A549 (cell line): Measurements from ENCODE around the gene SHLD1. TPM values are rescaled to one million over a fixed set of nuclear protein-coding genes. Genes with fewer than 3 reads are reported as not detected.

ENCODE experiments used
- ATAC-seq, 2 experiments: fragments of 200-7000 bp in 1 of 2; fragments of >200 bp in 1 of 2; cut with Nextera tagmentation in 1 of 2; cut with Tn5 transposase in 1 of 2; 3 replicates each; pipeline versions ENCODE4 v1.8.0 to v1.9.1; 2018 to 2020; ENCODE audit warnings: mild to moderate bottlenecking in 1 of 2, moderate library complexity in 1 of 2
- CTCF ChIA-PET: fragments of 300-600 bp; sonication (Branson Sonifier 250); formaldehyde crosslinking; extraction: SDS; loops from one replicate; lab custom pipeline; 2021; ENCODE audit warnings: antibody characterized with exemption, inconsistent platforms; lab: Yijun Ruan, JAX
- POLR2A ChIA-PET: fragments of 350-600 bp; formaldehyde crosslinking; extraction: SDS; loops from one replicate; lab custom pipeline; 2021; ENCODE audit warnings: antibody characterized with exemption, inconsistent platforms; lab: Yijun Ruan, JAX
- DNase-seq, 2 experiments: peaks; one replicate each; pipeline versions ENCODE4 v3.0.0 to v3.0.0-alpha.2; 2011 to 2016; ENCODE audit warnings: low read depth in 1 of 2, low spot score in 1 of 2
- FAIRE-seq: peaks from 2 replicates; lab custom pipeline; 2011; peaks lifted over from hg19 to GRCh38; lab: Jason Lieb, UNC
- H3K27ac ChIP-seq, 2 experiments: fragments of >200 bp; sonication (Bioruptor Twin); formaldehyde crosslinking; 3 replicates each; pipeline ENCODE4 v1.5.1; 2016 to 2017
- H3K4me1 ChIP-seq: fragments of >200 bp; sonication (Bioruptor Twin); formaldehyde crosslinking; 3 replicates; pipeline ENCODE4 v1.6.1; 2016
- H3K4me2 ChIP-seq: fragments of >200 bp; sonication (Bioruptor Twin); formaldehyde crosslinking; 3 replicates; pipeline ENCODE4 v1.6.1; 2016
- H3K4me3 ChIP-seq: fragments of >200 bp; sonication (Bioruptor Twin); formaldehyde crosslinking; 3 replicates; pipeline ENCODE4 v1.5.1; 2016
- H3K9me3 ChIP-seq: fragments of >200 bp; sonication (Bioruptor Twin); formaldehyde crosslinking; 3 replicates; pipeline ENCODE4 v1.6.1; 2016
- BCL3 ChIP-seq: fragments of >200 bp; sonication (Bioruptor Twin); formaldehyde crosslinking; IDR thresholded peaks from 3 replicates; pipeline ENCODE4 v1.6.1; 2016
- CHD2 ChIP-seq: fragments of 150-350 bp; IDR thresholded peaks from 2 replicates; pipeline ENCODE4 v1.6.1; 2014; ENCODE audit warnings: low read length; ENCODE audit not compliant: partially characterized antibody
- CHD4 ChIP-seq: fragments of 200-600 bp; sonication (generic); IDR thresholded peaks from 2 replicates; pipeline ENCODE4 v1.6.1; 2016; ENCODE audit warnings: antibody characterized with exemption, mild to moderate bottlenecking, borderline replicate concordance
- CTCF ChIP-seq: fragments of >200 bp; sonication (Bioruptor Twin); formaldehyde crosslinking; IDR thresholded peaks from 3 replicates; pipeline ENCODE4 v1.5.1; 2016
- HEYL ChIP-seq: fragments of 250-450 bp; sonication (Bioruptor Pico); IDR thresholded peaks from 2 replicates; pipeline ENCODE4 v1.8.0; 2021; ENCODE audit warnings: mild to moderate bottlenecking, moderate library complexity
- HOXA7 ChIP-seq: fragments of 250-450 bp; sonication (Bioruptor Pico); IDR thresholded peaks from 2 replicates; pipeline ENCODE4 v1.5.0; 2020; ENCODE audit warnings: mild to moderate bottlenecking, moderate library complexity
- KDM1A ChIP-seq: fragments of 200-600 bp; sonication (generic); IDR thresholded peaks from 2 replicates; pipeline ENCODE4 v1.6.1; 2016; ENCODE audit warnings: low read depth, mild to moderate bottlenecking
- MAX ChIP-seq: IDR thresholded peaks from 2 replicates; pipeline ENCODE4 v1.6.1; 2012
- POLR2AphosphoS2 ChIP-seq: conservative IDR thresholded peaks from 2 replicates; pipeline ENCODE4 v1.6.1; 2012; ENCODE audit warnings: low read length, improper control_type of control experiment, inconsistent platforms
- REST ChIP-seq: fragments of 200-600 bp; sonication (generic); IDR thresholded peaks from 2 replicates; pipeline ENCODE4 v1.6.1; 2016; ENCODE audit warnings: antibody characterized with exemption, mild to moderate bottlenecking, moderate library complexity
- WGBS: methylation state at CpG from one replicate; pipeline ENCODE4 v1.1.6; 2017; ENCODE audit errors: missing lambda C conversion rate; 5-methylcytosine and 5-hydroxymethylcytosine counted together
- polyA plus RNA-seq, 4 experiments: library from polyadenylated mRNA; depleted of rRNA in 3 of 4; stranded (reverse); fragments of >200 nt; fragmentation: RNase III in 1 of 4; extraction: RNeasy Plus Mini Kit Qiagen cat#74134 plus additional on column Dnase treatment in 1 of 4; gene quantifications; 2 replicates in 3 of 4; 3 replicates in 1 of 4; pipeline ENCODE4 v1.2.3, GENCODE V29; 2011 to 2017

Gene SHLD1
- polyA plus RNA-seq, 2 of the 4 experiments (the other 2 are of a cell fraction), result 6.5 to 18.4 TPM

GRCh38 chr20:5811746-5812145 is 61.5 kb downstream of the SHLD1 start:
- ChIA-PET POLR2A (no interaction called here), CTCF (interaction anchor here (1.1 kb wide), 1 partner anchor 14 kb away, joined by 3 read pairs; no protein-coding TSS in a partner anchor)
- no peak for DNase-seq
- H3K4me1 ChIP-seq, result peaks cover 9% of the 10 kb centered on the region
- no peak overlapping the region for H3K4me3 ChIP-seq
- no peak for FAIRE-seq
- no peak for ATAC-seq
- no peak for TF ChIP-seq MAX
- TF ChIP-seq CHD4, result no peak
- no peak for TF ChIP-seq HOXA7
- TF ChIP-seq POLR2AphosphoS2, result no peak
- no peak overlapping the region for H3K27ac ChIP-seq
- no peaks in the 10 kb centered on the region for H3K9me3 ChIP-seq
- 78% methylated on average over 4 of the region's 4 CpGs for WGBS
- H3K4me2 ChIP-seq, result no peak overlapping the region

- CTCF ChIA-PET, result interaction anchor here (0.7 to 1.1 kb wide), 2 partner anchors 15 to 288 kb away, joined by 4 to 5 read pairs; no protein-coding TSS in a partner anchor
- 0 out of 2 replicates have a peak, but pooled peaks have one; percentile 35 for TF ChIP-seq KDM1A
- TF ChIP-seq REST, result no peak
- TF ChIP-seq BCL3, result no peak
- no peak for TF ChIP-seq CHD2
- Histone ChIP-seq H3K4me3 (no peak overlapping the region), H3K27ac (no peak overlapping the region), H3K9me3 (no peaks in the 10 kb centered on the region), H3K4me1 (peaks cover 12% of the 10 kb centered on the region), H3K4me2 (no peak overlapping the region)
- WGBS, result 83% methylated on average over 1 of the region's 1 CpG
- no peak for FAIRE-seq
- POLR2A ChIA-PET, result no interaction called here
- ATAC-seq, result no peak
- DNase-seq, result no peak
Measured at GRCh38 chr20:5818346-5818681, 68.1 kb downstream of the SHLD1 start.

GRCh38 chr20:5820738-5821137 is 70.5 kb downstream of the SHLD1 start:
- ChIA-PET CTCF (interaction anchor here (0.8 to 2.1 kb wide), 8 partner anchors 19 to 292 kb away, joined by 3 to 6 read pairs (median 3); no protein-coding TSS in a partner anchor), POLR2A (no interaction called here)
- Histone ChIP-seq H3K4me1 (peaks cover 15% of the 10 kb centered on the region), H3K4me3 (no peak overlapping the region), H3K9me3 (no peaks in the 10 kb centered on the region), H3K27ac (peak overlapping the region in 1 of 2 experiments; percentile 31; a peak in 1 of 6 replicates), H3K4me2 (no peak overlapping the region)
- TF ChIP-seq REST, result no peak
- TF ChIP-seq CTCF, result no peak
- no peak for TF ChIP-seq HEYL
- ATAC-seq (no peak), DNase-seq (no peak), FAIRE-seq (no peak)
- 44% methylated on average over 1 of the region's 1 CpG for WGBS
